GM23338 (cell line): Measurements from ENCODE around the gene PTPRZ1. TPM values are rescaled to one million over a fixed set of nuclear protein-coding genes. Genes with fewer than 3 reads are reported as not detected.
A peak's percentile ranks its signal among the peaks of the same experiment; 100 is the strongest.

Experiments
- ATAC-seq: fragments of 200-7000 bp; cut with Tn5 transposase; 3 replicates; pipeline ENCODE4 v1.9.1; 2020
- DNase-seq: peaks from one replicate; pipeline ENCODE4 v3.0.0-alpha.2; 2015; ENCODE audit warnings: low spot score
- H2AFZ ChIP-seq: fragments of 200-600 bp; sonication (generic); 2 replicates; pipeline ENCODE4 v1.8.0; 2016; ENCODE audit warnings: antibody characterized with exemption, mild to moderate bottlenecking, moderate library complexity
- H3F3A ChIP-seq: fragments of 200-600 bp; sonication (generic); replicated peaks from 2 replicates; pipeline ENCODE4 v1.8.0; 2017; ENCODE audit warnings: antibody characterized with exemption, mixed run types, low read depth
- H3K27ac ChIP-seq: fragments of 200-600 bp; sonication (generic); 2 replicates; pipeline ENCODE4 v1.6.1; 2016; ENCODE audit warnings: low read depth
- H3K27me3 ChIP-seq: fragments of 200-600 bp; sonication (generic); 2 replicates; pipeline ENCODE4 v1.8.0; 2016; ENCODE audit warnings: mild to moderate bottlenecking, mixed run types, moderate library complexity; ENCODE audit not compliant: insufficient read depth
- H3K36me3 ChIP-seq: fragments of 200-600 bp; sonication (generic); 2 replicates; pipeline ENCODE4 v1.8.0; 2016; ENCODE audit warnings: mild to moderate bottlenecking; ENCODE audit not compliant: insufficient read depth
- H3K4me1 ChIP-seq: fragments of 200-600 bp; sonication (generic); 2 replicates; pipeline ENCODE4 v1.8.0; 2016; ENCODE audit warnings: mild to moderate bottlenecking, moderate library complexity; ENCODE audit not compliant: insufficient read depth
- H3K4me2 ChIP-seq: fragments of 200-600 bp; sonication (generic); 2 replicates; pipeline ENCODE4 v1.7.1; 2017; ENCODE audit warnings: mixed run types
- H3K4me3 ChIP-seq: fragments of 200-600 bp; sonication (generic); 2 replicates; pipeline ENCODE4 v1.6.1; 2016; ENCODE audit warnings: mixed run types
- H3K79me2 ChIP-seq: fragments of 200-600 bp; sonication (generic); replicated peaks from 2 replicates; pipeline ENCODE4 v1.8.0; 2017; ENCODE audit warnings: mild to moderate bottlenecking; ENCODE audit not compliant: insufficient read depth
- H3K9me2 ChIP-seq: fragments of 200-600 bp; sonication (generic); 2 replicates; pipeline ENCODE4 v1.8.0; 2017; ENCODE audit not compliant: insufficient read depth
- H4K20me1 ChIP-seq: fragments of 200-600 bp; sonication (generic); replicated peaks from 2 replicates; pipeline ENCODE4 v1.8.0; 2017; ENCODE audit warnings: mild to moderate bottlenecking; ENCODE audit not compliant: insufficient read depth
- H3K27ac Mint-ChIP-seq: 2 replicates; pipeline ENCODE4 v1.8.0; 2020; ENCODE audit warnings: inconsistent platforms, mild to moderate bottlenecking, moderate library complexity, mixed read lengths
- H3K27me3 Mint-ChIP-seq: 3 replicates; pipeline ENCODE4 v1.8.0; 2022; ENCODE audit warnings: low read depth, mild to moderate bottlenecking, moderate library complexity, mixed read lengths, inconsistent platforms; ENCODE audit not compliant: insufficient read depth, poor library complexity
- H3K36me3 Mint-ChIP-seq: 3 replicates; pipeline ENCODE4 v1.8.0; 2021; ENCODE audit warnings: low read depth, mild to moderate bottlenecking, inconsistent platforms, moderate library complexity, mixed read lengths
- H3K4me1 Mint-ChIP-seq: 3 replicates; pipeline ENCODE4 v1.8.0; 2020; ENCODE audit warnings: mild to moderate bottlenecking, inconsistent platforms, mixed read lengths
- H3K4me3 Mint-ChIP-seq: 3 replicates; pipeline ENCODE4 v1.8.0; 2021; ENCODE audit warnings: moderate library complexity, mild to moderate bottlenecking, inconsistent platforms, mixed read lengths
- H3K9me3 Mint-ChIP-seq: 3 replicates; pipeline ENCODE4 v1.8.0; 2020; ENCODE audit warnings: moderate library complexity, mild to moderate bottlenecking, inconsistent platforms, mixed read lengths
- CREB1 ChIP-seq: fragments of 250-450 bp; sonication (Bioruptor Pico); IDR thresholded peaks from 2 replicates; pipeline ENCODE4 v1.5.0; 2020; ENCODE audit warnings: low read depth, mild to moderate bottlenecking, moderate library complexity
- EZH2phosphoT487 ChIP-seq: fragments of 200-600 bp; sonication (generic); IDR thresholded peaks from one replicate; pipeline ENCODE4 v1.8.1; 2018; ENCODE audit warnings: antibody characterized with exemption; ENCODE audit not compliant: unreplicated experiment
- POLR2AphosphoS5 ChIP-seq: IDR thresholded peaks from 2 replicates; pipeline ENCODE4 v1.6.1; 2016; ENCODE audit warnings: antibody characterized with exemption, low read depth
- ZNF114 ChIP-seq: fragments of 250-450 bp; sonication (Bioruptor Pico); IDR thresholded peaks from 2 replicates; pipeline ENCODE4 v1.5.0; 2020; ENCODE audit warnings: mild to moderate bottlenecking, moderate library complexity
- ZNF331 ChIP-seq: fragments of 250-450 bp; sonication (Bioruptor Pico); IDR thresholded peaks from 2 replicates; pipeline ENCODE4 v1.5.0; 2020; ENCODE audit warnings: low read depth, mild to moderate bottlenecking, moderate library complexity
- polyA plus RNA-seq: library from polyadenylated mRNA; unstranded; fragments of >200 nt; fragmentation: Nextera tagmentation; extraction: Ambion mirVana; gene quantifications from 2 replicates; pipeline ENCODE4 v1.2.1, GENCODE V29; 2016
- total RNA-seq: library from RNA; depleted of rRNA; stranded (reverse); fragments of >200 nt; shearing (Covaris generic); gene quantifications from 2 replicates; pipeline ENCODE4 v1.2.3, GENCODE V29; 2014
- TF ChIP-seq, protein P1 (sequence below): fragments of 250-450 bp; sonication (Bioruptor Pico); IDR thresholded peaks from 2 replicates; pipeline ENCODE4 v1.5.0; 2020; ENCODE audit warnings: mild to moderate bottlenecking, moderate library complexity
- TF ChIP-seq, protein P2 (sequence below): IDR thresholded peaks from one replicate; pipeline ENCODE4 v1.6.1; 2018; ENCODE audit warnings: antibody characterized with exemption; ENCODE audit not compliant: unreplicated experiment
- TF ChIP-seq, protein P3 (sequence below): IDR thresholded peaks from 2 replicates; pipeline ENCODE4 v1.6.1; 2016; ENCODE audit warnings: antibody characterized with exemption

Gene PTPRZ1
- total and polyA plus RNA-seq, 2 experiments from 2014 or later: 160 to 230 TPM

DNA sequence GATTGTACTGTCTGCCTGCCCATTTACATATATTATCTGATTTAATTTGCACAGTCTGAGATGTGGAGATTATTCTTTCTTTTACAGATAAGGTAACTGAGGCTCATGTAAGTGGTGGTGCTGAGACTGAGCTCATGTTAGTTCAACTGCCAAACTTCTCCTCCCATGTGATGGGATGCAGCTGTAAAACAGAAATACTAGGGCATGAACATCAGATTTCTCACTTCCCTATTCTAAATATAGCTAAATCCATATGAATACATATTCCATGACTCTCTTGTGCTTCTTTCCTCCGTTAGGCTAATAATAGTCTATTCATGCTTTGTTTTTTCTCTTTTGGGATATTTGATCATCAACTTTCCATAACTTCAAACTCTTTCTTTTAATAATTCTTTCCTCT is 84.7 kb downstream of the PTPRZ1 start:
- ATAC-seq (no peak), DNase-seq (no peak)
- Histone ChIP-seq H3K27ac (peak overlapping the region; percentile 45; the same call in 1 of the 2 replicates), H4K20me1 (no peaks in the 10 kb centered on the region), H3K79me2 (peaks cover 61% of the 10 kb centered on the region), H3F3A (no peaks in the 10 kb centered on the region), H3K4me3 (no peak overlapping the region), H3K4me2 (no peak overlapping the region), H3K27me3 (no peaks in the 10 kb centered on the region), H3K4me1 (peaks cover 51% of the 10 kb centered on the region), H3K9me2 (no peaks in the 10 kb centered on the region), H2AFZ (no peak overlapping the region), H3K36me3 (no peaks in the 10 kb centered on the region)
- H3K36me3 Mint-ChIP-seq: peaks cover 26% of the 10 kb centered on the region
- no peak overlapping the region for H3K27ac Mint-ChIP-seq
- H3K9me3 Mint-ChIP-seq: no peaks in the 10 kb centered on the region
- H3K4me1 Mint-ChIP-seq: peaks cover 64% of the 10 kb centered on the region
- peaks cover 5% of the 10 kb centered on the region for H3K27me3 Mint-ChIP-seq
- H3K4me3 Mint-ChIP-seq: no peak overlapping the region
- TF ChIP-seq ZNF114 (CRISPR knock-in tag): no peak
- TF ChIP-seq, protein P1, sequence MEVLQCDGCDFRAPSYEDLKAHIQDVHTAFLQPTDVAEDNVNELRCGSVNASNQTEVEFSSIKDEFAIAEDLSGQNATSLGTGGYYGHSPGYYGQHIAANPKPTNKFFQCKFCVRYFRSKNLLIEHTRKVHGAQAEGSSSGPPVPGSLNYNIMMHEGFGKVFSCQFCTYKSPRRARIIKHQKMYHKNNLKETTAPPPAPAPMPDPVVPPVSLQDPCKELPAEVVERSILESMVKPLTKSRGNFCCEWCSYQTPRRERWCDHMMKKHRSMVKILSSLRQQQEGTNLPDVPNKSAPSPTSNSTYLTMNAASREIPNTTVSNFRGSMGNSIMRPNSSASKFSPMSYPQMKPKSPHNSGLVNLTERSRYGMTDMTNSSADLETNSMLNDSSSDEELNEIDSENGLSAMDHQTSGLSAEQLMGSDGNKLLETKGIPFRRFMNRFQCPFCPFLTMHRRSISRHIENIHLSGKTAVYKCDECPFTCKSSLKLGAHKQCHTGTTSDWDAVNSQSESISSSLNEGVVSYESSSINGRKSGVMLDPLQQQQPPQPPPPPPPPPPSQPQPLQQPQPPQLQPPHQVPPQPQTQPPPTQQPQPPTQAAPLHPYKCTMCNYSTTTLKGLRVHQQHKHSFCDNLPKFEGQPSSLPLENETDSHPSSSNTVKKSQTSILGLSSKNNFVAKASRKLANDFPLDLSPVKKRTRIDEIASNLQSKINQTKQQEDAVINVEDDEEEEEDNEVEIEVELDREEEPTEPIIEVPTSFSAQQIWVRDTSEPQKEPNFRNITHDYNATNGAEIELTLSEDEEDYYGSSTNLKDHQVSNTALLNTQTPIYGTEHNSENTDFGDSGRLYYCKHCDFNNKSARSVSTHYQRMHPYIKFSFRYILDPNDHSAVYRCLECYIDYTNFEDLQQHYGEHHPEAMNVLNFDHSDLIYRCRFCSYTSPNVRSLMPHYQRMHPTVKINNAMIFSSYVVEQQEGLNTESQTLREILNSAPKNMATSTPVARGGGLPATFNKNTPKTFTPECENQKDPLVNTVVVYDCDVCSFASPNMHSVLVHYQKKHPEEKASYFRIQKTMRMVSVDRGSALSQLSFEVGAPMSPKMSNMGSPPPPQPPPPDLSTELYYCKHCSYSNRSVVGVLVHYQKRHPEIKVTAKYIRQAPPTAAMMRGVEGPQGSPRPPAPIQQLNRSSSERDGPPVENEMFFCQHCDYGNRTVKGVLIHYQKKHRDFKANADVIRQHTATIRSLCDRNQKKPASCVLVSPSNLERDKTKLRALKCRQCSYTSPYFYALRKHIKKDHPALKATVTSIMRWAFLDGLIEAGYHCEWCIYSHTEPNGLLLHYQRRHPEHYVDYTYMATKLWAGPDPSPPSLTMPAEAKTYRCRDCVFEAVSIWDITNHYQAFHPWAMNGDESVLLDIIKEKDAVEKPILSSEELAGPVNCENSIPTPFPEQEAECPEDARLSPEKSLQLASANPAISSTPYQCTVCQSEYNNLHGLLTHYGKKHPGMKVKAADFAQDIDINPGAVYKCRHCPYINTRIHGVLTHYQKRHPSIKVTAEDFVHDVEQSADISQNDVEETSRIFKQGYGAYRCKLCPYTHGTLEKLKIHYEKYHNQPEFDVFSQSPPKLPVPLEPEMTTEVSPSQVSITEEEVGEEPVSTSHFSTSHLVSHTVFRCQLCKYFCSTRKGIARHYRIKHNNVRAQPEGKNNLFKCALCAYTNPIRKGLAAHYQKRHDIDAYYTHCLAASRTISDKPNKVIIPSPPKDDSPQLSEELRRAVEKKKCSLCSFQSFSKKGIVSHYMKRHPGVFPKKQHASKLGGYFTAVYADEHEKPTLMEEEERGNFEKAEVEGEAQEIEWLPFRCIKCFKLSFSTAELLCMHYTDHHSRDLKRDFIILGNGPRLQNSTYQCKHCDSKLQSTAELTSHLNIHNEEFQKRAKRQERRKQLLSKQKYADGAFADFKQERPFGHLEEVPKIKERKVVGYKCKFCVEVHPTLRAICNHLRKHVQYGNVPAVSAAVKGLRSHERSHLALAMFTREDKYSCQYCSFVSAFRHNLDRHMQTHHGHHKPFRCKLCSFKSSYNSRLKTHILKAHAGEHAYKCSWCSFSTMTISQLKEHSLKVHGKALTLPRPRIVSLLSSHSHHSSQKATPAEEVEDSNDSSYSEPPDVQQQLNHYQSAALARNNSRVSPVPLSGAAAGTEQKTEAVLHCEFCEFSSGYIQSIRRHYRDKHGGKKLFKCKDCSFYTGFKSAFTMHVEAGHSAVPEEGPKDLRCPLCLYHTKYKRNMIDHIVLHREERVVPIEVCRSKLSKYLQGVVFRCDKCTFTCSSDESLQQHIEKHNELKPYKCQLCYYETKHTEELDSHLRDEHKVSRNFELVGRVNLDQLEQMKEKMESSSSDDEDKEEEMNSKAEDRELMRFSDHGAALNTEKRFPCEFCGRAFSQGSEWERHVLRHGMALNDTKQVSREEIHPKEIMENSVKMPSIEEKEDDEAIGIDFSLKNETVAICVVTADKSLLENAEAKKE (CRISPR knock-in tag): no peak
- no peak for TF ChIP-seq EZH2phosphoT487
- no peak for TF ChIP-seq CREB1
- no peak for TF ChIP-seq ZNF331 (CRISPR knock-in tag)
- TF ChIP-seq, protein P2, sequence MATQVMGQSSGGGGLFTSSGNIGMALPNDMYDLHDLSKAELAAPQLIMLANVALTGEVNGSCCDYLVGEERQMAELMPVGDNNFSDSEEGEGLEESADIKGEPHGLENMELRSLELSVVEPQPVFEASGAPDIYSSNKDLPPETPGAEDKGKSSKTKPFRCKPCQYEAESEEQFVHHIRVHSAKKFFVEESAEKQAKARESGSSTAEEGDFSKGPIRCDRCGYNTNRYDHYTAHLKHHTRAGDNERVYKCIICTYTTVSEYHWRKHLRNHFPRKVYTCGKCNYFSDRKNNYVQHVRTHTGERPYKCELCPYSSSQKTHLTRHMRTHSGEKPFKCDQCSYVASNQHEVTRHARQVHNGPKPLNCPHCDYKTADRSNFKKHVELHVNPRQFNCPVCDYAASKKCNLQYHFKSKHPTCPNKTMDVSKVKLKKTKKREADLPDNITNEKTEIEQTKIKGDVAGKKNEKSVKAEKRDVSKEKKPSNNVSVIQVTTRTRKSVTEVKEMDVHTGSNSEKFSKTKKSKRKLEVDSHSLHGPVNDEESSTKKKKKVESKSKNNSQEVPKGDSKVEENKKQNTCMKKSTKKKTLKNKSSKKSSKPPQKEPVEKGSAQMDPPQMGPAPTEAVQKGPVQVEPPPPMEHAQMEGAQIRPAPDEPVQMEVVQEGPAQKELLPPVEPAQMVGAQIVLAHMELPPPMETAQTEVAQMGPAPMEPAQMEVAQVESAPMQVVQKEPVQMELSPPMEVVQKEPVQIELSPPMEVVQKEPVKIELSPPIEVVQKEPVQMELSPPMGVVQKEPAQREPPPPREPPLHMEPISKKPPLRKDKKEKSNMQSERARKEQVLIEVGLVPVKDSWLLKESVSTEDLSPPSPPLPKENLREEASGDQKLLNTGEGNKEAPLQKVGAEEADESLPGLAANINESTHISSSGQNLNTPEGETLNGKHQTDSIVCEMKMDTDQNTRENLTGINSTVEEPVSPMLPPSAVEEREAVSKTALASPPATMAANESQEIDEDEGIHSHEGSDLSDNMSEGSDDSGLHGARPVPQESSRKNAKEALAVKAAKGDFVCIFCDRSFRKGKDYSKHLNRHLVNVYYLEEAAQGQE: no peak
- TF ChIP-seq, protein P3, sequence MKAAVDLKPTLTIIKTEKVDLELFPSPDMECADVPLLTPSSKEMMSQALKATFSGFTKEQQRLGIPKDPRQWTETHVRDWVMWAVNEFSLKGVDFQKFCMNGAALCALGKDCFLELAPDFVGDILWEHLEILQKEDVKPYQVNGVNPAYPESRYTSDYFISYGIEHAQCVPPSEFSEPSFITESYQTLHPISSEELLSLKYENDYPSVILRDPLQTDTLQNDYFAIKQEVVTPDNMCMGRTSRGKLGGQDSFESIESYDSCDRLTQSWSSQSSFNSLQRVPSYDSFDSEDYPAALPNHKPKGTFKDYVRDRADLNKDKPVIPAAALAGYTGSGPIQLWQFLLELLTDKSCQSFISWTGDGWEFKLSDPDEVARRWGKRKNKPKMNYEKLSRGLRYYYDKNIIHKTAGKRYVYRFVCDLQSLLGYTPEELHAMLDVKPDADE: no peak
- TF ChIP-seq POLR2AphosphoS5: no peak
